Right kidney (tissue), 9 donors: ENCODE results near the gene ACTR10.

Source experiments
- DNase-seq: peaks from one replicate; pipeline ENCODE4 v3.0.0-alpha.2; 2016
- long read RNA-seq, 8 donors: transcript quantifications; one replicate each; lab custom pipeline, GENCODE V29; 2026

The ACTR10 gene
- long read RNA-seq, donor 1, transcript ACTR10-201 (13 exons, 2,419 nt): major isoform, 52 of 69 reads
- long read RNA-seq, donor 1, partial matches to known transcripts: 13 of 69 reads
- long read RNA-seq, donor 1, other reads (novel, unspliced or antisense): 0 of 69 reads
- long read RNA-seq, donor 2, transcript ACTR10-201 (13 exons, 2,419 nt): major isoform, 30 of 56 reads
- long read RNA-seq, donor 2, partial matches to known transcripts: 24 of 56 reads
- long read RNA-seq, donor 2, other reads (novel, unspliced or antisense): 0 of 56 reads
- long read RNA-seq, donor 3, transcript ACTR10-201 (13 exons, 2,419 nt): major isoform, 14 of 23 reads
- long read RNA-seq, donor 3, partial matches to known transcripts: 8 of 23 reads
- long read RNA-seq, donor 3, other reads (novel, unspliced or antisense): 0 of 23 reads
- long read RNA-seq, donor 4, transcript ACTR10-201 (13 exons, 2,419 nt): major isoform, 21 of 47 reads
- long read RNA-seq, donor 4, partial matches to known transcripts: 24 of 47 reads
- long read RNA-seq, donor 4, other reads (novel, unspliced or antisense): 0 of 47 reads
- long read RNA-seq, donor 5, transcript ACTR10-201 (13 exons, 2,419 nt): major isoform, 42 of 113 reads
- long read RNA-seq, donor 5, partial matches to known transcripts: 32 of 113 reads
- long read RNA-seq, donor 5, other reads (novel, unspliced or antisense): 36 of 113 reads
- long read RNA-seq, donor 6, transcript ACTR10-201 (13 exons, 2,419 nt): major isoform, 27 of 42 reads
- long read RNA-seq, donor 6, partial matches to known transcripts: 12 of 42 reads
- long read RNA-seq, donor 6, other reads (novel, unspliced or antisense): 0 of 42 reads
- long read RNA-seq, donor 7: 0 reads
- long read RNA-seq, donor 8, transcript ACTR10-201 (13 exons, 2,419 nt): major isoform, 44 of 50 reads
- long read RNA-seq, donor 8, partial matches to known transcripts: 6 of 50 reads
- long read RNA-seq, donor 8, other reads (novel, unspliced or antisense): 0 of 50 reads

GRCh38 chr14:58199726-58200479 lies at the start of gene ACTR10:
ACTR10 (plus strand) TSS chr14:58200149; CDS start chr14:58200218, 69 bp downstream.
- DNase-seq: peak; percentile 99

- DNase-seq: no peak
Observed at GRCh38 chr14:58150243-58150805, 49.6 kb upstream of the ACTR10 start.

- no peak for DNase-seq
Observed at GRCh38 chr14:58151133-58152013, 48.6 kb upstream of the ACTR10 start.

GRCh38 chr14:58152014-58152857 lies 47.7 kb upstream of the ACTR10 start, which contains the start of gene ARMH4:
ARMH4 (minus strand) TSS chr14:58152213; CDS start chr14:58139358, 12,855 bp downstream.
- DNase-seq: peak; percentile 92

GRCh38 chr14:58160561-58160960 lies 39.4 kb upstream of the ACTR10 start:
- DNase-seq: no peak

GRCh38 chr14:58166005-58166983 lies 33.7 kb upstream of the ACTR10 start:
- DNase-seq: peak; percentile 23

GRCh38 chr14:58167057-58167456 lies 32.9 kb upstream of the ACTR10 start:
- DNase-seq: no peak

GRCh38 chr14:58167891-58168290 lies 32.1 kb upstream of the ACTR10 start:
- DNase-seq: no peak

- DNase-seq: no peak
Observed at GRCh38 chr14:58171090-58171489, 28.9 kb upstream of the ACTR10 start.

- DNase-seq: no peak
Observed at GRCh38 chr14:58177125-58177524, 22.8 kb upstream of the ACTR10 start.

GRCh38 chr14:58189176-58189575 lies 10.8 kb upstream of the ACTR10 start:
- no peak for DNase-seq

GRCh38 chr14:58191763-58192601 lies 8.0 kb upstream of the ACTR10 start:
- DNase-seq: no peak

- no peak for DNase-seq
Observed at GRCh38 chr14:58193542-58193941, 6.4 kb upstream of the ACTR10 start.

- DNase-seq: no peak
Observed at GRCh38 chr14:58196198-58196597, 3.8 kb upstream of the ACTR10 start.

- DNase-seq: no peak
Observed at GRCh38 chr14:58198086-58198485, 1.9 kb upstream of the ACTR10 start.

GRCh38 chr14:58200480-58200841 lies 512 bp downstream of the ACTR10 start:
- DNase-seq: no peak

GRCh38 chr14:58200846-58201245 lies 897 bp downstream of the ACTR10 start:
- DNase-seq: no peak

GRCh38 chr14:58213176-58213575 lies 13.2 kb downstream of the ACTR10 start:
- no peak for DNase-seq
